ENCODE data around the gene SLC13A2.

DNA sequence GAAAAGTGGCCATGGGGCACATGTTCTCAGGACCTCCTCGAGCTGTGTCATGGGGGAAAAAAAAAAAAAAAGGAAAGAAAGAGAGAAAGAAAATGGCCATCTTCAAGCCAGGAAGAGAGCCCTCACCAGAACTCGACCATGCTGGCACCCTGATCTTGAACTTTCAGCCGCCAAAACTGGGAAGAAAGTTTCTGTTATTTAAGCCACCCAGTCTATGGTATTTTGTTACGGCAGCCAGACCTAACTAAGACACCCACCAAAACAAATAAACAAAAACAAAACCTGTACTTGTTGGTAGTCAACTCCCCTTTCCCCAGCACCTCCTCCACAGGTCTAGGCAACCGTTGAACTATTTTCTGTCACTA is 26.1 kb upstream of the SLC13A2 start:
- TF ChIP-seq, protein P1, sequence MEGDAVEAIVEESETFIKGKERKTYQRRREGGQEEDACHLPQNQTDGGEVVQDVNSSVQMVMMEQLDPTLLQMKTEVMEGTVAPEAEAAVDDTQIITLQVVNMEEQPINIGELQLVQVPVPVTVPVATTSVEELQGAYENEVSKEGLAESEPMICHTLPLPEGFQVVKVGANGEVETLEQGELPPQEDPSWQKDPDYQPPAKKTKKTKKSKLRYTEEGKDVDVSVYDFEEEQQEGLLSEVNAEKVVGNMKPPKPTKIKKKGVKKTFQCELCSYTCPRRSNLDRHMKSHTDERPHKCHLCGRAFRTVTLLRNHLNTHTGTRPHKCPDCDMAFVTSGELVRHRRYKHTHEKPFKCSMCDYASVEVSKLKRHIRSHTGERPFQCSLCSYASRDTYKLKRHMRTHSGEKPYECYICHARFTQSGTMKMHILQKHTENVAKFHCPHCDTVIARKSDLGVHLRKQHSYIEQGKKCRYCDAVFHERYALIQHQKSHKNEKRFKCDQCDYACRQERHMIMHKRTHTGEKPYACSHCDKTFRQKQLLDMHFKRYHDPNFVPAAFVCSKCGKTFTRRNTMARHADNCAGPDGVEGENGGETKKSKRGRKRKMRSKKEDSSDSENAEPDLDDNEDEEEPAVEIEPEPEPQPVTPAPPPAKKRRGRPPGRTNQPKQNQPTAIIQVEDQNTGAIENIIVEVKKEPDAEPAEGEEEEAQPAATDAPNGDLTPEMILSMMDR (IDR thresholded peaks at IDR 0.05; ENCODE audit: insufficient read depth, low read depth, low read length), result no peak
- TF ChIP-seq EZH2 (IDR thresholded peaks at IDR 0.05; ENCODE audit: insufficient read depth, low read length), result no peak

All from astrocyte (in vitro differentiated cells and primary cell).